Measurements from ENCODE around the gene CDT1.

The CDT1 gene

GRCh38 chr16:88840600-88841215 is 37.1 kb downstream of the CDT1 start:
- no peak for DNase-seq

- no peak for DNase-seq
Observed at GRCh38 chr16:88841521-88842307, 38.1 kb downstream of the CDT1 start.

GRCh38 chr16:88842308-88842756 is 38.7 kb downstream of the CDT1 start:
- no peak for DNase-seq

GRCh38 chr16:88842806-88843205 is 39.2 kb downstream of the CDT1 start:
- no peak for DNase-seq

- DNase-seq: no peak
Observed at GRCh38 chr16:88843256-88843655, 39.7 kb downstream of the CDT1 start.

- no peak for DNase-seq
Observed at GRCh38 chr16:88844419-88845036, 40.9 kb downstream of the CDT1 start.

- no peak for DNase-seq
Observed at GRCh38 chr16:88846088-88846487, 42.5 kb downstream of the CDT1 start.

GRCh38 chr16:88847654-88848053 is 44.1 kb downstream of the CDT1 start:
- no peak for DNase-seq

GRCh38 chr16:88848557-88848956 is 45.0 kb downstream of the CDT1 start:
- no peak for DNase-seq

- DNase-seq: no peak
Observed at GRCh38 chr16:88850531-88851199, 47.1 kb downstream of the CDT1 start.

- DNase-seq: no peak
Observed at GRCh38 chr16:88851616-88852015, 48.0 kb downstream of the CDT1 start.

GRCh38 chr16:88853325-88853941 is 49.8 kb downstream of the CDT1 start:
- DNase-seq: no peak

- no peak for DNase-seq
Observed at GRCh38 chr16:88854306-88855111, 50.9 kb downstream of the CDT1 start.

GRCh38 chr16:88855176-88855575 is 51.6 kb downstream of the CDT1 start:
- DNase-seq: no peak

- DNase-seq: no peak
Observed at GRCh38 chr16:88855736-88856121, 52.1 kb downstream of the CDT1 start.

GRCh38 chr16:88856122-88856827 is 52.7 kb downstream of the CDT1 start:
- no peak for DNase-seq

- DNase-seq: peak; percentile 67
Observed at GRCh38 chr16:88856828-88857727, 53.5 kb downstream of the CDT1 start, which contains the start of the genes GALNS and TRAPPC2L. TSS of gene GALNS (minus strand) at chr16:88856947. CDS start at chr16:88856877, 70 bp downstream. TSS of gene TRAPPC2L (plus strand) at chr16:88857127. CDS start at chr16:88857151, 24 bp downstream.

- peak; percentile 24 for DNase-seq
Observed at GRCh38 chr16:88857728-88858339, 54.2 kb downstream of the CDT1 start.
